ENCODE results near the gene PDE9A. TPM values are rescaled to one million over a fixed set of nuclear protein-coding genes. Genes with fewer than 3 reads are reported as not detected.

The PDE9A gene
- total RNA-seq, 1 donor from 2014 or later, result 12.3 TPM

DNA sequence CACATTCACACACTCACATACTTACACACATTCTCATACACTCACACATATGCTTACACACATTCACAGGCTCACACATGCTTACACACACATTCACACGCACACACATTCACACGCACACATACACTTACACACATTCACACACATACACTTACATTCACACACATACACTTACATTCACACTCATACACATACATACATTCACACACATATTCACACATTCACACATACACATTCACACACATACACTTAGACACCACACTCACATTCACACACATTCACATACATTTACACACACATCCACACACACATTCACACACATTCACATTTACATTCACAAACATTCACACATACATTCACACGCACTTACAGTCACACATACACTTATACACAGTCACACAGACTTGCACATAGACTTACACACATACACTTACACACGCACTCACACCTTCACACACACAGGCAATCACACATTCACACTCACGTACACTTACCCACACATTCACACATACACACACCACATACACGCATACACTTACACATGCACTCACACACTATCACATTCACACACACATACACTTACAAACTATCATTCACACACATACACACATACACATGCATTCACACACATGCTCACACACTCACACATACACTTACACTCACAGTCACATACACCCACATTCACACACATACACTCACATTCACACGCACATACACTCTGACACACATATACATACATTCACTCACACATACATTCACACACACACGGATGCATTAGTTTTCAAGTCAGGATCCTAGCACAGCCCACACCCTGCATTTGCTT lies 16.8 kb downstream of the PDE9A start:
- H3K9me3 Mint-ChIP-seq (ENCODE audit: unreplicated experiment), result no peaks in the 10 kb centered on the region
- H3K4me1 Mint-ChIP-seq (ENCODE audit: unreplicated experiment), result peaks cover 27% of the 10 kb centered on the region
- no peak overlapping the region for H3K4me3 Mint-ChIP-seq (ENCODE audit: unreplicated experiment)
- H3K27me3 Mint-ChIP-seq (ENCODE audit: unreplicated experiment), result peaks cover 2% of the 10 kb centered on the region
- no peak for DNase-seq (ENCODE audit: extremely low spot score, unreplicated experiment)
- H3K27ac Mint-ChIP-seq (ENCODE audit: unreplicated experiment), result no peak overlapping the region
- H3K36me3 Mint-ChIP-seq (ENCODE audit: unreplicated experiment), result no peaks in the 10 kb centered on the region
- TF ChIP-seq, protein P1, sequence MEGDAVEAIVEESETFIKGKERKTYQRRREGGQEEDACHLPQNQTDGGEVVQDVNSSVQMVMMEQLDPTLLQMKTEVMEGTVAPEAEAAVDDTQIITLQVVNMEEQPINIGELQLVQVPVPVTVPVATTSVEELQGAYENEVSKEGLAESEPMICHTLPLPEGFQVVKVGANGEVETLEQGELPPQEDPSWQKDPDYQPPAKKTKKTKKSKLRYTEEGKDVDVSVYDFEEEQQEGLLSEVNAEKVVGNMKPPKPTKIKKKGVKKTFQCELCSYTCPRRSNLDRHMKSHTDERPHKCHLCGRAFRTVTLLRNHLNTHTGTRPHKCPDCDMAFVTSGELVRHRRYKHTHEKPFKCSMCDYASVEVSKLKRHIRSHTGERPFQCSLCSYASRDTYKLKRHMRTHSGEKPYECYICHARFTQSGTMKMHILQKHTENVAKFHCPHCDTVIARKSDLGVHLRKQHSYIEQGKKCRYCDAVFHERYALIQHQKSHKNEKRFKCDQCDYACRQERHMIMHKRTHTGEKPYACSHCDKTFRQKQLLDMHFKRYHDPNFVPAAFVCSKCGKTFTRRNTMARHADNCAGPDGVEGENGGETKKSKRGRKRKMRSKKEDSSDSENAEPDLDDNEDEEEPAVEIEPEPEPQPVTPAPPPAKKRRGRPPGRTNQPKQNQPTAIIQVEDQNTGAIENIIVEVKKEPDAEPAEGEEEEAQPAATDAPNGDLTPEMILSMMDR (IDR thresholded peaks at IDR 0.05), result no peak

DNA sequence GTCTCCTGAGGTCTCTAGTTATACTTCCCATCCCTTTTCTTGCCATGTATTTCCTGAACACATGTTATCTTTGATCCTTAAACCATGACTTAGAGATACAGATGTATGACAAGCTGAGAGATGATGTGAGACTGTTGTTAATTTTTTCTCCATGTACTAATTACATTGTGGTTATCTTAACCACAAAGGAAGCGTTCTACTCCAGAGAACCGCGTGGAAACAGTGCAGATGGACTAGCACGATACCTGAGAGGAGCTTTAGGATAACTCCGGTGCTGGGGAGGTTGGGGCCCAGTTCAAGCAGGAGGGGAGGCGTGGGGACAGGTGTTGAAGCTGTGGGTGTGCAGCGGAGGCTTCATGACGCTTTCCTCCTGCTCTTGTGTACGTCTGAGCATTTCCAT lies 17.5 kb downstream of the PDE9A start:
- Mint-ChIP-seq H3K9me3 (ENCODE audit: unreplicated experiment) (no peaks in the 10 kb centered on the region), H3K27ac (ENCODE audit: unreplicated experiment) (no peak overlapping the region), H3K4me1 (ENCODE audit: unreplicated experiment) (peaks cover 33% of the 10 kb centered on the region), H3K27me3 (ENCODE audit: unreplicated experiment) (peaks cover 3% of the 10 kb centered on the region), H3K4me3 (ENCODE audit: unreplicated experiment) (no peak overlapping the region), H3K36me3 (ENCODE audit: unreplicated experiment) (no peaks in the 10 kb centered on the region)
- TF ChIP-seq, protein P1 (IDR thresholded peaks at IDR 0.05), result no peak
- no peak for DNase-seq (ENCODE audit: extremely low spot score, unreplicated experiment)

DNA sequence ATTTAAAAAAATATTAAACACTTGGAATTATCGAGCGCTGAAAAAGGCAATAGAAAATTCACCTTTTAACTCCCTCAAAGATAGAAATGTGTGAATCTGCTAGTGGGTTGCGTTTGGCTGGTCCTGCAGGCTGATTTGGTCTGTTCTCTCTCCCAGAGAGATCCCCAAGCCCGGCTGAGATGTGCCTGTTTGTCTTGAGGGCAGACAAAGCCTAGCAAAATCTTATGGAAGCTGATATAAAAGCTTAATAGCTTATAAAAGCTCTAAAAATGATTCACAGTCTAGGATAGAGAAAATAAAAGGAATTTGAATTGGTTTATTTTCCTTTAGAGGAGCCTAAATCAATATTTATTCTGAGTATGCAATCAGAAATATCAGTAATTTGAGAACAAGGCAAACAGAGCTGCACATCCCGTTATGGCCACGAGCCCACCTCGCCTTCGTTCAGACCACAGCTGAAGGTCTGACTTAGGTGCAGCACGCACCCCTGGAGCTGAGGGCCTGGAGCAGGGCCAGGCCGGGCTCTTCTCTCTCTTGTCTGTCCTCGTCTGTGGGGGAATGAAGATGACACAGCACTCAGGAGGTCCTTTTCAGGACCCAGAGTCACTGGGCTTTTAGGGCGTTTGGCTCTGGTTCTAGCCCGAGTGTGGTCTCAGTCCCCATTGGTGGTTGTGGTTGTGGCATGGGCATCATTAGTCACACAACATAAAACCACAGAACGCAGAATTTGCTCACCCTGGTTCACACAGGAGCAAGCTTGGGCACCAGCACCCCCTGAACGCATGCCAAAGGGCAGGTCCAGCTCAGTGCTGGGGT lies 18.6 kb downstream of the PDE9A start:
- peaks cover 43% of the 10 kb centered on the region for H3K4me1 Mint-ChIP-seq (ENCODE audit: unreplicated experiment)
- TF ChIP-seq, protein P1 (IDR thresholded peaks at IDR 0.05), result no peak
- no peak overlapping the region for H3K27ac Mint-ChIP-seq (ENCODE audit: unreplicated experiment)
- no peaks in the 10 kb centered on the region for H3K36me3 Mint-ChIP-seq (ENCODE audit: unreplicated experiment)
- no peak overlapping the region for H3K4me3 Mint-ChIP-seq (ENCODE audit: unreplicated experiment)
- DNase-seq (ENCODE audit: extremely low spot score, unreplicated experiment), result no peak
- no peaks in the 10 kb centered on the region for H3K9me3 Mint-ChIP-seq (ENCODE audit: unreplicated experiment)
- peaks cover 6% of the 10 kb centered on the region for H3K27me3 Mint-ChIP-seq (ENCODE audit: unreplicated experiment)

DNA sequence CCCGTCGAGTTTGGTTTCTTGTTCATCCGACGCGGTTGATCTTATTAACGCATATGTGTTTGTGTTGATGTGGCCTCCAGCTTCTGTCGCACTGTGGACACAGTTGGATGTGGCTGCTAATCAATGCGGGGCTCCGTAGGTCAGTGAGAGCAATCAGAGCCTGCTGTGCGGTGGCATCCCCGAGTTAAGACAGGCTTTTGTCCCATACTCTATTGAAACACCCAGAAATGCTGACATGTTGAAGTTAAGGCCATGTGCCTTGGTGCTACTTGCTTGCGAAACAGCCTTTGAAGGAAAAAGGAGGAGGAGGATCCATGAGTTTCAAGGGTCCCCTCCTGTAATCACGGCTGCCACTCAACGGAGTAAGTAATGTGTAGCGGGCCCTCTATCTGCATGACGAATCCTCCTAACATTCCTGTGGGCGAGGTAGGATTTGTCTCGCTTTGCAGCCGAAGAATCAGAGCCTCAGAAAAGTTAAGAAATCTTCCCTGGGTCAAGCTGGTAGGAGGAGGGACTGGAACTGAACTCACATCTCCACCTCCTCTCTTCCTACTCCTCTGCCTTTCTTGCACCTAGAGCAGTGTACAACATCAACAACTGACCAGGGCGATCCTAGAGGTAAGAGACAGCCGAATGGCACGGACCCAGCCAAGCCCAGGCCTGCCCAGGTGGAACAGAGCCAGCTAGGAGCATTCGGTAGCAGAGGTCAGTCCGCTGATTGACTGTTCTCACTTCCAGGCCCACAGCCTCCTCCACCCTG lies 19.5 kb downstream of the PDE9A start:
- H3K27me3 Mint-ChIP-seq (ENCODE audit: unreplicated experiment), result peaks cover 6% of the 10 kb centered on the region
- no peak for DNase-seq (ENCODE audit: extremely low spot score, unreplicated experiment)
- TF ChIP-seq, protein P1 (IDR thresholded peaks at IDR 0.05), result no peak
- no peaks in the 10 kb centered on the region for H3K9me3 Mint-ChIP-seq (ENCODE audit: unreplicated experiment)
- H3K4me3 Mint-ChIP-seq (ENCODE audit: unreplicated experiment), result no peak overlapping the region
- H3K27ac Mint-ChIP-seq (ENCODE audit: unreplicated experiment), result no peak overlapping the region
- H3K4me1 Mint-ChIP-seq (ENCODE audit: unreplicated experiment), result peaks cover 52% of the 10 kb centered on the region
- no peaks in the 10 kb centered on the region for H3K36me3 Mint-ChIP-seq (ENCODE audit: unreplicated experiment)
